HG02943 (cell line): ENCODE data around the gene HSP90B1.

Experiments
- ATAC-seq: cut with Tn5 transposase; IDR thresholded peaks from one replicate; pipeline ENCODE4 v1.9.1; 2021; ENCODE audit warnings: mild to moderate bottlenecking, low read depth, moderate library complexity; ENCODE audit not compliant: unreplicated experiment

Gene HSP90B1

GRCh38 chr12:103930034-103930786 is at the start of gene HSP90B1:
HSP90B1 (plus strand) TSS chr12:103930410; CDS start chr12:103930516, 106 bp downstream.
- peak; percentile 58 for ATAC-seq

GRCh38 chr12:103881261-103881660 is 48.9 kb upstream of the HSP90B1 start:
- ATAC-seq = no peak

- ATAC-seq = no peak
Measured at GRCh38 chr12:103882861-103883596, 47.2 kb upstream of the HSP90B1 start.

GRCh38 chr12:103883908-103884307 is 46.3 kb upstream of the HSP90B1 start:
- ATAC-seq = no peak

- no peak for ATAC-seq
Measured at GRCh38 chr12:103884316-103884715, 45.9 kb upstream of the HSP90B1 start.

- ATAC-seq = no peak
Measured at GRCh38 chr12:103886195-103886797, 43.9 kb upstream of the HSP90B1 start.

- ATAC-seq = no peak
Measured at GRCh38 chr12:103887738-103888137, 42.5 kb upstream of the HSP90B1 start.

- ATAC-seq = no peak
Measured at GRCh38 chr12:103897316-103897715, 32.9 kb upstream of the HSP90B1 start.

- ATAC-seq = no peak
Measured at GRCh38 chr12:103901518-103902173, 28.6 kb upstream of the HSP90B1 start.

- no peak for ATAC-seq
Measured at GRCh38 chr12:103903993-103904392, 26.2 kb upstream of the HSP90B1 start.

GRCh38 chr12:103905730-103906349 is 24.4 kb upstream of the HSP90B1 start:
- no peak for ATAC-seq

- ATAC-seq = no peak
Measured at GRCh38 chr12:103908246-103908541, 22.0 kb upstream of the HSP90B1 start.

GRCh38 chr12:103908877-103909276 is 21.3 kb upstream of the HSP90B1 start:
- no peak for ATAC-seq

GRCh38 chr12:103909811-103910210 is 20.4 kb upstream of the HSP90B1 start:
- ATAC-seq = no peak

- ATAC-seq = no peak
Measured at GRCh38 chr12:103912069-103912468, 18.1 kb upstream of the HSP90B1 start.

- no peak for ATAC-seq
Measured at GRCh38 chr12:103913100-103913499, 17.1 kb upstream of the HSP90B1 start.

GRCh38 chr12:103915306-103915705 is 14.9 kb upstream of the HSP90B1 start:
- no peak for ATAC-seq

- ATAC-seq = no peak
Measured at GRCh38 chr12:103917873-103918272, 12.3 kb upstream of the HSP90B1 start.

GRCh38 chr12:103924761-103925641 is 5.2 kb upstream of the HSP90B1 start:
- ATAC-seq = peak; percentile 34

GRCh38 chr12:103928682-103929045 is 1.5 kb upstream of the HSP90B1 start:
- peak; percentile 22 for ATAC-seq
